Nephron progenitor cell (in vitro differentiated cells): Measurements from ENCODE around the gene BDH1.

Experiments used
- DNase-seq: peaks from one replicate; pipeline ENCODE4 v3.0.0; 2021
- H3K27ac Mint-ChIP-seq: 2 replicates; pipeline ENCODE4 v1.8.0; 2021; ENCODE audit warnings: mild to moderate bottlenecking, moderate library complexity, mixed read lengths
- H3K27me3 Mint-ChIP-seq: 2 replicates; pipeline ENCODE4 v1.8.0; 2021; ENCODE audit warnings: mild to moderate bottlenecking, low read depth, mixed read lengths; ENCODE audit not compliant: poor library complexity
- H3K36me3 Mint-ChIP-seq: 2 replicates; pipeline ENCODE4 v1.8.0; 2021; ENCODE audit warnings: low read depth, mixed read lengths
- H3K4me1 Mint-ChIP-seq: 2 replicates; pipeline ENCODE4 v1.8.0; 2021; ENCODE audit warnings: mixed read lengths
- H3K4me3 Mint-ChIP-seq: 2 replicates; pipeline ENCODE4 v1.8.0; 2021; ENCODE audit warnings: mild to moderate bottlenecking, moderate library complexity, mixed read lengths
- H3K9me3 Mint-ChIP-seq: 2 replicates; pipeline ENCODE4 v1.8.0; 2021; ENCODE audit warnings: mild to moderate bottlenecking, moderate library complexity, mixed read lengths
- TF ChIP-seq, protein P1 (sequence below): fragments of 200-600 bp; sonication (generic); IDR thresholded peaks from 2 replicates; pipeline ENCODE4 v1.5.0; 2021; ENCODE audit warnings: antibody characterized with exemption

The BDH1 gene

DNA sequence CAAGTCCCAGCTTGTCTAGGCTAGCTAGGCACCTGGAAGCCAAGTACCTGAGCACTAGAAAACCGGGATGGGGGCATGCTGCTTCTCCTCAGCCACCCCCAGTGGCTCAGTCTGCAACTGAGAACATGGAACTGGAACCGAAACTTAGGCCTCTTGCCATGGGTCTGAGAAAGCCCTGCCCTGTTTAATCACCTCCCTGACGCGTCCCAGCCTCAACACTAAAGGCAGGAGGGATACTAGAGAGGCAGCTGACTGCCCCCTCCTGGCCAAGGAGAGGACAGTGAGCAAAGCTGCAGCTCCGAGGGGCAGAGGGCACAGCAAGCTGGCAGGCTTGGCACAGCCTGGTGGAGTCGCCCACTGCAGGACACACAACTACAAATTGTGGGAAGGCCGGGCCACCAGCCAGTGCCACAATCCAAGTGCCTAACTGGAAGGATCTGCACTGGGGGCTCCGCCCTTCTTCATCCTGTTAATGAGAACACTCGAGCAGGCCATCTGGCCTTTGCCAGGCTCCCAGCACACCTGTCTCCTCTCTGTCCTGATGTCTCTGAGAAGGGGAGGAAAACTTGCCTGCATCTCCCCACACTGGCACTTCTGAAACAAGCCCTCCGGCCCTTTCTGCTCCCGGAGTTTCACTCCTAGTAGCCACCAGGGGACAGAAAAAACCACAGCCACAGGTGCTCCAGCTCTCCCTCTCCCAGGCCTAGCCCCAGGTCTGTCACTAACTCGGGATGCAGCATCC is 53.7 kb downstream of the BDH1 start:
- Mint-ChIP-seq H3K27me3 (peaks cover 7% of the 10 kb centered on the region), H3K9me3 (peaks cover 20% of the 10 kb centered on the region), H3K4me3 (no peak overlapping the region), H3K27ac (no peak overlapping the region), H3K36me3 (peaks cover 5% of the 10 kb centered on the region), H3K4me1 (peaks cover 72% of the 10 kb centered on the region)
- TF ChIP-seq, protein P1, sequence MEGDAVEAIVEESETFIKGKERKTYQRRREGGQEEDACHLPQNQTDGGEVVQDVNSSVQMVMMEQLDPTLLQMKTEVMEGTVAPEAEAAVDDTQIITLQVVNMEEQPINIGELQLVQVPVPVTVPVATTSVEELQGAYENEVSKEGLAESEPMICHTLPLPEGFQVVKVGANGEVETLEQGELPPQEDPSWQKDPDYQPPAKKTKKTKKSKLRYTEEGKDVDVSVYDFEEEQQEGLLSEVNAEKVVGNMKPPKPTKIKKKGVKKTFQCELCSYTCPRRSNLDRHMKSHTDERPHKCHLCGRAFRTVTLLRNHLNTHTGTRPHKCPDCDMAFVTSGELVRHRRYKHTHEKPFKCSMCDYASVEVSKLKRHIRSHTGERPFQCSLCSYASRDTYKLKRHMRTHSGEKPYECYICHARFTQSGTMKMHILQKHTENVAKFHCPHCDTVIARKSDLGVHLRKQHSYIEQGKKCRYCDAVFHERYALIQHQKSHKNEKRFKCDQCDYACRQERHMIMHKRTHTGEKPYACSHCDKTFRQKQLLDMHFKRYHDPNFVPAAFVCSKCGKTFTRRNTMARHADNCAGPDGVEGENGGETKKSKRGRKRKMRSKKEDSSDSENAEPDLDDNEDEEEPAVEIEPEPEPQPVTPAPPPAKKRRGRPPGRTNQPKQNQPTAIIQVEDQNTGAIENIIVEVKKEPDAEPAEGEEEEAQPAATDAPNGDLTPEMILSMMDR = peak; percentile 54
- DNase-seq = peak; percentile 33

DNA sequence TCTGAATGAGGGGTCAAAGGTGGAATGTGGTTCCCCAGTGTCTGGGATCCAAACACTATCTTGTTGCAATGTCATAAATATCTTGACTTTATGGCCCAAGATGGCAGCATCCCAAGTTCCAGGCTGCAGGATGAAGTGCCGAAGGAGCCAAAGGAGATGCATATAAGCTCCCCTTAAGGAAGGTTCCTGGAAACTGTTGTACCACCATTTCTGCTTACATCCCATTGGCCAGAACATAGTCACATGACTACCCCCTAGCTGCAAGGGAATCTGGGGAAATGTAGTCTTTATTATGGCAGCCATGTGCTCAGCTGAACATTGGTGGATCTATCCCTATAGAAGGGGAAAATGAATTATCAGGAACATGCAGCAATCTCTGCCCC is 54.3 kb downstream of the BDH1 start:
- TF ChIP-seq, protein P1 = no peak
- peaks cover 5% of the 10 kb centered on the region for H3K36me3 Mint-ChIP-seq
- H3K4me1 Mint-ChIP-seq = peaks cover 74% of the 10 kb centered on the region
- H3K4me3 Mint-ChIP-seq = no peak overlapping the region
- no peak for DNase-seq
- H3K27me3 Mint-ChIP-seq = peaks cover 7% of the 10 kb centered on the region
- H3K9me3 Mint-ChIP-seq = peaks cover 20% of the 10 kb centered on the region
- no peak overlapping the region for H3K27ac Mint-ChIP-seq

DNA sequence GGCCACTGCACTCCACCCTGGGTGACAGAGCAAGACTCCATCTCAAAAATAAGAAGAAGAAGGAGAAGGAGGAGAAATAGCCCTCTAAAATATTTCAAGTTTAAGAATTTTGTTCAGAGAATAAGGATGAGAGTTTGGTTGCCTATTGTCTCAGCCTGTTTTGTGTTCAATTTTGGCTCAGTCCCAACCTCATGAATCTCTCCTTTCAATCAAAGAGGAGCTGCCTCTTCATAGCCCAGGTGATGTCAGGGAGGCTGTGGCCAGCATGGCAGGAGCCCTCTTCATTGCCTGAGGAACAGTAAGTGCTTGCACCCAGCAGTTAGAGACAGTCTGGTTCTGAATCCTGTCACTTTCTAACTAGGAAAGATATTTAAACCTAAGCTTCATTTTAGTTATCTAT is 55.0 kb downstream of the BDH1 start:
- peaks cover 20% of the 10 kb centered on the region for H3K9me3 Mint-ChIP-seq
- peaks cover 76% of the 10 kb centered on the region for H3K4me1 Mint-ChIP-seq
- peaks cover 5% of the 10 kb centered on the region for H3K36me3 Mint-ChIP-seq
- no peak overlapping the region for H3K4me3 Mint-ChIP-seq
- no peak overlapping the region for H3K27ac Mint-ChIP-seq
- H3K27me3 Mint-ChIP-seq = peaks cover 10% of the 10 kb centered on the region
- no peak for DNase-seq
- TF ChIP-seq, protein P1 = no peak

DNA sequence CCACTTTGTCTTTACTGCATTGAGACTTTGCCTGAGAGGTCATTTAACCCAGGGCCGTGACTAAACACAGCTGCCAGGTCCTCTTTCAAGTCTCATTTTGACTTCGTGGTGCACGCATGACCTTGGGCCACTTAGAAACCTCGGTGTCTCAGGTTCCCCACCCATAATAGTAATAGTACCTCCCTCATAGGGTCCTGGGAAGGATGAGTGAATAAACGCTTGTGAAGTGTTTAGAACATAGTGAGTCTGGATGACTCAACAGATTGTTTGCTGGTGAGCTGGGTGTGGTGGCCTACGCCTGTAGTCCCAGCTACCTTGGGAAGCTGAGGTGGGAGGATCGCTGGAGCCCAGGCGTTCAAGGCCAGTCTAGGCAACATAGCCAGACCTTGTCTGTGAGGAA is 56.3 kb downstream of the BDH1 start:
- TF ChIP-seq, protein P1 = no peak
- Mint-ChIP-seq H3K4me1 (peaks cover 76% of the 10 kb centered on the region), H3K27me3 (peaks cover 11% of the 10 kb centered on the region), H3K36me3 (peaks cover 5% of the 10 kb centered on the region), H3K9me3 (peaks cover 20% of the 10 kb centered on the region), H3K4me3 (no peak overlapping the region), H3K27ac (no peak overlapping the region)
- DNase-seq = no peak

DNA sequence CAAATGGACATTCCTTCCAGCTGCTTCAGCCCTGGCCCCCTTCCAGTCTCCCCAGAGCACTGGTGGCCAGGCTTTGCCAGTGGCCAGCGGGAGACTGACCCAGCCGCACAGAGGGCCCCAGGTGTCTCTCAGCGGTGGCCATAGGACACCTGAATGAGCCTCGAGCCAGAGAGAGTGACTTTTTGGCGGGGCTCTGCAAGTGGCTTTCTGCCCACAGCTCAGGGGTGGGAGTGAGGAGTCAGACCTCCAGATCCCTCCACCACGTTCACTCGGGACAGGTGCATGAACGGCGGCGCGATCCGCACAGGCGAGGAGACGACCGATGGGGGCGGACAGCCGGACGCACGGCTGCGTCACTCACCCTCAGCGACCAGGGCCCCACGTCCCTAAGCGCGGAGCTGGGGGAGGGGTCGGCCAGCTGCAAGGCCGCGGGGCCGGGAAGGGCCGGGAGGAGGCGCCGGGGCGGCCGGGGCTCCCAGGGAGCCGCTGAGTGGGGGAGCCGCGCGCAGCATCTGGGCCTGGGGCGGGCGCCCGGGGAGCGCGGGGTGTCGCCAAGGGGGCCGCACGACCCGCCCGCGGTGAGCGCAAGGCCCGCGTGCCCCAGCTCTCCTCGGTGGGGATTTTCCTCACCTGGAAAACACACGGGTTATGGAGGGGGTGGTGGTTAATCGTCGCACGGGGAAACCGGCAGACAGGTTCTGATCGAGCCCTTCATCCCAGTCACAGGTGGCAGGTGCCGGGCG is 57.1 kb downstream of the BDH1 start:
- TF ChIP-seq, protein P1 = no peak
- peaks cover 11% of the 10 kb centered on the region for H3K27me3 Mint-ChIP-seq
- H3K36me3 Mint-ChIP-seq = peaks cover 5% of the 10 kb centered on the region
- no peak overlapping the region for H3K27ac Mint-ChIP-seq
- DNase-seq = no peak
- H3K4me3 Mint-ChIP-seq = no peak overlapping the region
- H3K4me1 Mint-ChIP-seq = peaks cover 78% of the 10 kb centered on the region
- peaks cover 20% of the 10 kb centered on the region for H3K9me3 Mint-ChIP-seq
